Measurements from ENCODE around the gene TBCK. TPM values are rescaled to one million over a fixed set of nuclear protein-coding genes. Genes with fewer than 3 reads are reported as not detected.

The TBCK gene
- total RNA-seq, 1 experiment from 2014 or later, result 25.5 TPM

DNA sequence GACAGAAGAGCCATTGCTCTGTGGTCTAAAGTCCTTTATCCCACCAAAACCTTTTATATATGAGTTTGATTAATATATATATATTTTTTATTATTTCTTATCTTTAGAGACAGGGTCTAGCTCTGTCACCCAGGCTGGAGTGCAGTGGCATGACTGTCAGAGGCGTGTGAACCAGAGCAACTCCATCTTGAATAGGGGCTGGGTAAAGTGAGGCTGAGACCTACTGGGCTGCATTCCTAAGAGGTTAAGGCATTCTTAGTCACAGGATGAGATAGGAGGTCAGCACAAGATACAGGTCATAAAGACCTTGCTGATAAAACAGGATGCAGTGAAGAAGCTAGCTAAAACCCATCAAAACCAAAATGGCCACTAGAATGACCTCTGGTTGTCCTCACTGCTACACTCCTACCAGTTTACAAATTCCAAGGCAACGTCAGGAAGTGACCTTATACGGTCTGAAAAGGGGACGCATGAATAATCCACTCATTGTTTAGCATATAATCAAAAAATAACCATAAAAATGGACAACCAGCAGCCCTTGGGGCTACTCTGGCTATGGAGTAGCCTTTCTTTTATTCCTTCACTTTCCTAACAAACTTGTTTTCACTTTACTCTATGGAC is 10.5 kb downstream of the TBCK start:
- Histone ChIP-seq H3K27me3 (replicated peaks; ENCODE audit: insufficient read depth, low read depth, low read length, poor library complexity) (no peaks in the 10 kb centered on the region), H3K9me3 (ENCODE audit: low read depth, low read length, poor library complexity, severe bottlenecking) (no peaks in the 10 kb centered on the region), H3K36me3 (ENCODE audit: insufficient read depth, low read length, poor library complexity, severe bottlenecking) (peaks cover 9% of the 10 kb centered on the region), H3K4me1 (ENCODE audit: insufficient read depth, low read length, poor library complexity, severe bottlenecking) (no peaks in the 10 kb centered on the region), H3K4me3 (ENCODE audit: low read depth, low read length, poor library complexity, severe bottlenecking) (no peak overlapping the region), H3K27ac (ENCODE audit: low read depth, low read length, poor library complexity, severe bottlenecking) (no peak overlapping the region)
- POLR2A ChIA-PET (ENCODE audit: low non-redundant PET), result no interaction called here
- TF ChIP-seq EZH2 (IDR thresholded peaks at IDR 0.05; ENCODE audit: borderline replicate concordance, low read depth, low read length, poor library complexity, severe bottlenecking), result no peak
- TF ChIP-seq, protein P1, sequence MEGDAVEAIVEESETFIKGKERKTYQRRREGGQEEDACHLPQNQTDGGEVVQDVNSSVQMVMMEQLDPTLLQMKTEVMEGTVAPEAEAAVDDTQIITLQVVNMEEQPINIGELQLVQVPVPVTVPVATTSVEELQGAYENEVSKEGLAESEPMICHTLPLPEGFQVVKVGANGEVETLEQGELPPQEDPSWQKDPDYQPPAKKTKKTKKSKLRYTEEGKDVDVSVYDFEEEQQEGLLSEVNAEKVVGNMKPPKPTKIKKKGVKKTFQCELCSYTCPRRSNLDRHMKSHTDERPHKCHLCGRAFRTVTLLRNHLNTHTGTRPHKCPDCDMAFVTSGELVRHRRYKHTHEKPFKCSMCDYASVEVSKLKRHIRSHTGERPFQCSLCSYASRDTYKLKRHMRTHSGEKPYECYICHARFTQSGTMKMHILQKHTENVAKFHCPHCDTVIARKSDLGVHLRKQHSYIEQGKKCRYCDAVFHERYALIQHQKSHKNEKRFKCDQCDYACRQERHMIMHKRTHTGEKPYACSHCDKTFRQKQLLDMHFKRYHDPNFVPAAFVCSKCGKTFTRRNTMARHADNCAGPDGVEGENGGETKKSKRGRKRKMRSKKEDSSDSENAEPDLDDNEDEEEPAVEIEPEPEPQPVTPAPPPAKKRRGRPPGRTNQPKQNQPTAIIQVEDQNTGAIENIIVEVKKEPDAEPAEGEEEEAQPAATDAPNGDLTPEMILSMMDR (conservative IDR thresholded peaks at IDR 0.05; ENCODE audit: low read depth, low read length), result no peak
- DNase-seq (ENCODE audit: low spot score), result no peak
- no TSS peak for BruUV-seq (replicated peaks)
- intact Hi-C loops (cut with micrococcal nuclease; ENCODE audit: unreplicated experiment), result no loop called here
- CTCF ChIA-PET, result no interaction called here

DNA sequence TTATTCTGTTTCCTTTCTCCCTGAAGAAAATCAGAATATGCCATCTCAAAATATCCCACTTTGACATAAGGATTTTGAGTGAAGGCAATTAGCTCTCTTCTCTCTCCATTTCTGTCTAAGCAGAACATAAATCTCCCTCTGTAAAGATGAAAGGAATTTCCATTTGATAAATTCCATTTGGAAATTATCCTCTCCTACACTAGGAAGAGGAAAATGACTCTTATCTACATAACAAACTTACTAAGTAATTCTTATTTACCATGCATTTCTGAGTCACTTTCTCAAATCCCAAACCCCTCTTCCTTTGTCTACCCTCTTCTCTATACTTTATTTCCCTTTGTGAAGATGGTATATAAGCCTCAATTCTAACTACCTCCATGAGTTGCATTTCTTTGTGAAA is 11.4 kb downstream of the TBCK start:
- Histone ChIP-seq H3K9me3 (ENCODE audit: low read depth, low read length, poor library complexity, severe bottlenecking) (no peaks in the 10 kb centered on the region), H3K36me3 (ENCODE audit: insufficient read depth, low read length, poor library complexity, severe bottlenecking) (peaks cover 16% of the 10 kb centered on the region), H3K4me1 (ENCODE audit: insufficient read depth, low read length, poor library complexity, severe bottlenecking) (no peaks in the 10 kb centered on the region), H3K4me3 (ENCODE audit: low read depth, low read length, poor library complexity, severe bottlenecking) (no peak overlapping the region), H3K27me3 (replicated peaks; ENCODE audit: insufficient read depth, low read depth, low read length, poor library complexity) (no peaks in the 10 kb centered on the region), H3K27ac (ENCODE audit: low read depth, low read length, poor library complexity, severe bottlenecking) (no peak overlapping the region)
- BruUV-seq (replicated peaks), result no TSS peak
- intact Hi-C loops (cut with micrococcal nuclease; ENCODE audit: unreplicated experiment), result no loop called here
- no peak for DNase-seq (ENCODE audit: low spot score)
- POLR2A ChIA-PET (ENCODE audit: low non-redundant PET), result no interaction called here
- CTCF ChIA-PET, result interaction anchor here (0.8 kb wide), 1 partner anchor 24 kb away, joined by 4 read pairs; no protein-coding TSS in a partner anchor
- TF ChIP-seq EZH2 (IDR thresholded peaks at IDR 0.05; ENCODE audit: borderline replicate concordance, low read depth, low read length, poor library complexity, severe bottlenecking), result no peak
- TF ChIP-seq, protein P1 (conservative IDR thresholded peaks at IDR 0.05; ENCODE audit: low read depth, low read length), result no peak

DNA sequence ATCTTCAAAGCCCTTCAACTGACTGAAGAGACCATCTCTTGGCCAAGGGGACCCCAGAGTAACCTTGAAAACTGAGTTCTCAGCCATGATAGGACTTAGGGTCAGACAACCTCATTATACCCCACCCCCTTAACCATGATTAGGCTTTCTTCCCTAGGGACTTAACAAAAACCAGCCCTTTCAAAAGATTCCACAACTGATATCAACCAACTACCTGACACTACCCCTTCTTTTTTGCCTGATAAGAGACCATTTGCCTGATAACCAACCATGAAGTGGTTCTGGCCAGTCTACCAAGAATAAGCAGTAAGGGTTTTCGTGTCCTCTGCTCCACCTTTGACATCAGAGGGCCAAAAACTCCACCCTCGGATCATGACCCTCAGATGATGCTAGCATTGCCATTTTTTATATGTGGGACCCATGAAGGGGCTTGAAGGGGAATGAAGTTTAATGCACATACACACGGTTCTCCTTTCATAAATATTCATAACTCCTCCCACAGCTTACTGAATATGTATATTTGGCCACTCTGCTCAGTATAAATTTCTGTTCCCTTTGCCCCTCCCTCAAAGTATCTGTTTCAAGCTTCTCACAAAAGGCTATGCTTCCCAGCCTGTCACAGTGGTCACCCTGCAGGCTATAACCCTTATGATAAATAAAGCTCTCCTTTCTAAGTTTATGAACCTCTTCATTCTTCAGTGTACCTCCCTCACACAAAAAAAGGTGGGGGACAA is 12.3 kb downstream of the TBCK start:
- Histone ChIP-seq H3K36me3 (ENCODE audit: insufficient read depth, low read length, poor library complexity, severe bottlenecking) (peaks cover 16% of the 10 kb centered on the region), H3K4me3 (ENCODE audit: low read depth, low read length, poor library complexity, severe bottlenecking) (no peak overlapping the region), H3K27me3 (replicated peaks; ENCODE audit: insufficient read depth, low read depth, low read length, poor library complexity) (no peaks in the 10 kb centered on the region), H3K9me3 (ENCODE audit: low read depth, low read length, poor library complexity, severe bottlenecking) (no peaks in the 10 kb centered on the region), H3K27ac (ENCODE audit: low read depth, low read length, poor library complexity, severe bottlenecking) (no peak overlapping the region), H3K4me1 (ENCODE audit: insufficient read depth, low read length, poor library complexity, severe bottlenecking) (no peaks in the 10 kb centered on the region)
- ChIA-PET POLR2A (ENCODE audit: low non-redundant PET) (no interaction called here), CTCF (interaction anchor here (0.8 kb wide), 1 partner anchor 25 kb away, joined by 4 read pairs; no protein-coding TSS in a partner anchor)
- intact Hi-C loops (cut with micrococcal nuclease; ENCODE audit: unreplicated experiment), result no loop called here
- no TSS peak for BruUV-seq (replicated peaks)
- DNase-seq (ENCODE audit: low spot score), result no peak
- TF ChIP-seq, protein P1 (conservative IDR thresholded peaks at IDR 0.05; ENCODE audit: low read depth, low read length), result no peak
- no peak for TF ChIP-seq EZH2 (IDR thresholded peaks at IDR 0.05; ENCODE audit: borderline replicate concordance, low read depth, low read length, poor library complexity, severe bottlenecking)

All from A673 (cell line).